H1 (cell line): ENCODE data around the gene SOCS3. TPM values are rescaled to one million over a fixed set of nuclear protein-coding genes. Genes with fewer than 3 reads are reported as not detected.

Experiments
- CTCF ChIA-PET: fragments of 300-600 bp; sonication (Branson Sonifier 250); formaldehyde crosslinking; loops from one replicate; lab custom pipeline; 2021; ENCODE audit not compliant: partially characterized antibody; lab: Charles Lee
- POLR2A ChIA-PET: fragments of 300-600 bp; sonication (Branson Sonifier 250); formaldehyde crosslinking; loops from one replicate; lab custom pipeline; 2021; ENCODE audit warnings: inconsistent platforms; ENCODE audit not compliant: partially characterized antibody; lab: Charles Lee
- DNase-seq, 2 experiments: peaks; one replicate each; pipeline versions ENCODE4 v3.0.0 to v3.0.0-alpha.2; 2010 to 2022; ENCODE audit warnings: low spot score in 2 of 2, low read depth in 1 of 2, mixed read lengths in 1 of 2
- FAIRE-seq: peaks from 2 replicates; lab custom pipeline; 2011; peaks lifted over from hg19 to GRCh38; lab: Jason Lieb, UNC
- H2AFZ ChIP-seq: 2 replicates; pipeline ENCODE4 v1.8.1; 2012; ENCODE audit warnings: low read length, inconsistent platforms
- H2AK5ac ChIP-seq: 2 replicates; pipeline ENCODE4 v1.6.1; 2013; ENCODE audit warnings: low read depth, low read length
- H2BK120ac ChIP-seq: replicated peaks from 2 replicates; pipeline ENCODE3; 2013; ENCODE audit warnings: low read depth, low read length, inconsistent platforms
- H2BK12ac ChIP-seq: 2 replicates; pipeline ENCODE4 v1.6.1; 2013; ENCODE audit warnings: low read depth, low read length
- H2BK15ac ChIP-seq: 2 replicates; pipeline ENCODE4 v1.6.1; 2013; ENCODE audit warnings: low read length
- H2BK20ac ChIP-seq: 2 replicates; pipeline ENCODE4 v1.6.1; 2013; ENCODE audit warnings: low read length
- H2BK5ac ChIP-seq: 2 replicates; pipeline ENCODE4 v1.6.1; 2013; ENCODE audit warnings: low read depth, low read length
- H3K14ac ChIP-seq: 2 replicates; pipeline ENCODE4 v1.6.1; 2013; ENCODE audit warnings: inconsistent platforms; ENCODE audit not compliant: insufficient read length
- H3K18ac ChIP-seq: 2 replicates; pipeline ENCODE4 v1.6.1; 2013; ENCODE audit warnings: low read length; ENCODE audit errors: extremely low read depth
- H3K23ac ChIP-seq: 2 replicates; pipeline ENCODE4 v1.6.1; 2013; ENCODE audit warnings: inconsistent platforms; ENCODE audit not compliant: insufficient read length
- H3K23me2 ChIP-seq: 2 replicates; pipeline ENCODE4 v1.6.1; 2013; ENCODE audit warnings: low read depth, low read length
- H3K27ac ChIP-seq: 2 replicates; pipeline ENCODE4 v1.6.1; 2011; ENCODE audit warnings: low read depth, low read length, inconsistent platforms
- H3K27me3 ChIP-seq, 4 experiments: replicated peaks in 1 of 4; 1 replicate in 1 of 4; 2 replicates in 3 of 4; pipeline versions ENCODE4 v1.6.1 to v1.8.1; 2011 to 2013; ENCODE audit warnings: low read length in 3 of 4, mild to moderate bottlenecking in 3 of 4, inconsistent platforms in 2 of 4, mixed read lengths in 2 of 4, moderate library complexity in 1 of 4; ENCODE audit not compliant: control insufficient read depth in 3 of 4, insufficient read depth in 3 of 4; ENCODE audit errors: extremely low read depth in 1 of 4
- H3K36me3 ChIP-seq, 4 experiments: 2 replicates each; pipeline versions ENCODE4 v1.6.1 to v1.8.1; 2011 to 2013; ENCODE audit warnings: mild to moderate bottlenecking in 4 of 4, low read length in 3 of 4, moderate library complexity in 2 of 4, control low read depth in 1 of 4, inconsistent platforms in 1 of 4; ENCODE audit not compliant: insufficient read depth in 4 of 4, control insufficient read depth in 2 of 4
- H3K4ac ChIP-seq: replicated peaks from 2 replicates; pipeline ENCODE3; 2013; ENCODE audit warnings: low read length, low read depth, mixed read lengths, inconsistent platforms; ENCODE audit not compliant: insufficient read length
- H3K4me1 ChIP-seq, 4 experiments: replicated peaks in 1 of 4; 1 replicate in 1 of 4; 2 replicates in 3 of 4; pipeline versions ENCODE4 v1.6.1 to v1.8.1; 2011 to 2013; ENCODE audit warnings: low read length in 3 of 4, inconsistent platforms in 2 of 4, mixed read lengths in 1 of 4; ENCODE audit not compliant: insufficient read depth in 4 of 4, control insufficient read depth in 3 of 4
- H3K4me2 ChIP-seq, 2 experiments: 2 replicates each; pipeline versions ENCODE4 v1.6.1 to v1.8.1; 2011 to 2013; ENCODE audit warnings: low read depth in 2 of 2, low read length in 2 of 2, control low read depth in 1 of 2, inconsistent platforms in 1 of 2, mild to moderate bottlenecking in 1 of 2; ENCODE audit not compliant: insufficient read depth in 1 of 2
- H3K4me3 ChIP-seq, 4 experiments: fragments of 200-600, 300-600 bp in 1 of 4; sonication (generic), shearing (Covaris generic), sonication (Bioruptor Twin) in 1 of 4; 2 replicates each; pipeline versions ENCODE4 v1.5.1 to v1.8.1; 2011 to 2016; ENCODE audit warnings: low read length in 4 of 4, low read depth in 3 of 4, control low read depth in 2 of 4, inconsistent platforms in 2 of 4, mild to moderate bottlenecking in 2 of 4, mixed read lengths in 1 of 4, moderate library complexity in 1 of 4; ENCODE audit not compliant: insufficient read depth in 2 of 4; ENCODE audit errors: extremely low read depth in 1 of 4
- H3K56ac ChIP-seq: replicated peaks from 2 replicates; pipeline ENCODE3; 2013; ENCODE audit warnings: low read depth, mild to moderate bottlenecking, mixed read lengths, low read length, inconsistent platforms; ENCODE audit not compliant: insufficient read length
- H3K79me1 ChIP-seq: 2 replicates; pipeline ENCODE4 v1.6.1; 2013; ENCODE audit warnings: low read depth, low read length, control low read depth
- H3K79me2 ChIP-seq, 2 experiments: 2 replicates each; pipeline versions ENCODE4 v1.6.1 to v1.8.1; 2012 to 2013; ENCODE audit warnings: low read length in 2 of 2, mild to moderate bottlenecking in 2 of 2, inconsistent platforms in 1 of 2; ENCODE audit not compliant: insufficient read depth in 2 of 2, control insufficient read depth in 1 of 2
- H3K9ac ChIP-seq, 4 experiments: replicated peaks in 1 of 4; 1 replicate in 1 of 4; 2 replicates in 3 of 4; pipeline versions ENCODE4 v1.6.1 to v1.8.1; 2011 to 2013; ENCODE audit warnings: low read depth in 3 of 4, low read length in 3 of 4, control low read depth in 2 of 4, mild to moderate bottlenecking in 2 of 4, moderate library complexity in 2 of 4, inconsistent platforms in 1 of 4; ENCODE audit errors: extremely low read depth in 1 of 4
- H3K9me3 ChIP-seq, 2 experiments: 2 replicates each; pipeline versions ENCODE4 v1.6.1 to v1.8.1; 2012 to 2013; ENCODE audit warnings: mild to moderate bottlenecking in 2 of 2, moderate library complexity in 2 of 2, control low read depth in 1 of 2, inconsistent platforms in 1 of 2, low read depth in 1 of 2, low read length in 1 of 2, mixed read lengths in 1 of 2; ENCODE audit not compliant: insufficient read depth in 2 of 2
- H4K20me1 ChIP-seq, 2 experiments: replicated peaks in 1 of 2; 2 replicates each; pipeline versions ENCODE3 to v1.8.1; 2011 to 2013; ENCODE audit warnings: inconsistent platforms in 2 of 2, low read length in 2 of 2, mild to moderate bottlenecking in 1 of 2; ENCODE audit not compliant: insufficient read depth in 2 of 2, control insufficient read depth in 1 of 2
- H4K5ac ChIP-seq: 2 replicates; pipeline ENCODE4 v1.6.1; 2013; ENCODE audit warnings: low read length, low read depth, mixed read lengths, inconsistent platforms; ENCODE audit not compliant: insufficient read length
- H4K8ac ChIP-seq: 2 replicates; pipeline ENCODE4 v1.8.0; 2013; ENCODE audit warnings: mild to moderate bottlenecking, moderate library complexity, low read length, inconsistent platforms; ENCODE audit not compliant: insufficient read depth; ENCODE audit errors: extremely low read depth
- H4K91ac ChIP-seq: replicated peaks from 2 replicates; pipeline ENCODE3; 2013; ENCODE audit warnings: low read length, mixed read lengths, inconsistent platforms; ENCODE audit not compliant: insufficient read length
- BACH1 ChIP-seq: IDR thresholded peaks from 2 replicates; pipeline ENCODE4 v1.6.1; 2012; ENCODE audit warnings: low read length, improper control_type of control experiment
- CBX8 ChIP-seq: fragments of 300-800, 300-1000 bp; sonication (generic); IDR thresholded peaks from 2 replicates; pipeline ENCODE4 v1.7.1; 2016; ENCODE audit warnings: low read depth, low read length, borderline replicate concordance
- CHD2 ChIP-seq: IDR thresholded peaks from 2 replicates; pipeline ENCODE4 v1.6.1; 2012; ENCODE audit warnings: low read length, improper control_type of control experiment
- GABPA ChIP-seq: IDR thresholded peaks from 2 replicates; pipeline ENCODE4 v1.6.1; 2011; ENCODE audit warnings: mild to moderate bottlenecking, low read length, moderate library complexity, borderline replicate concordance; ENCODE audit not compliant: insufficient read depth
- HDAC2 ChIP-seq, 2 experiments: fragments of 300-600 bp in 1 of 2; sonication (generic) in 1 of 2; IDR thresholded peaks; 2 replicates each; pipeline ENCODE4 v1.6.1; 2011 to 2012; ENCODE audit warnings: low read depth in 2 of 2, low read length in 2 of 2, mild to moderate bottlenecking in 2 of 2, moderate library complexity in 2 of 2, borderline replicate concordance in 1 of 2, inconsistent platforms in 1 of 2
- MAFK ChIP-seq: IDR thresholded peaks from 2 replicates; pipeline ENCODE4 v1.6.1; 2012; ENCODE audit warnings: low read depth, mild to moderate bottlenecking, improper control_type of control experiment, low read length
- NRF1 ChIP-seq: IDR thresholded peaks from 2 replicates; pipeline ENCODE4 v1.6.1; 2011; ENCODE audit warnings: mild to moderate bottlenecking, low read depth, low read length, improper control_type of control experiment
- POLR2A ChIP-seq, 2 experiments: IDR thresholded peaks; 1 replicate in 1 of 2; 2 replicates in 1 of 2; pipeline ENCODE4 v1.6.1; 2011; ENCODE audit warnings: low read depth in 2 of 2, low read length in 2 of 2, mild to moderate bottlenecking in 2 of 2; ENCODE audit errors: control extremely low read depth in 1 of 2
- SIX5 ChIP-seq: IDR thresholded peaks from 2 replicates; pipeline ENCODE4 v1.6.1; 2011; ENCODE audit warnings: mild to moderate bottlenecking, low read depth, low read length
- SRF ChIP-seq: IDR thresholded peaks from 2 replicates; pipeline ENCODE4 v1.6.1; 2011; ENCODE audit warnings: mild to moderate bottlenecking, low read depth, low read length, moderate library complexity
- TBP ChIP-seq: IDR thresholded peaks from 2 replicates; pipeline ENCODE4 v1.6.1; 2011; ENCODE audit warnings: low read depth, low read length, improper control_type of control experiment
- WGBS, 2 experiments: shearing (Covaris generic) in 1 of 2; methylation state at CpG; one replicate each; pipeline versions ENCODE4 v1.1.6 to v1.1.7; 2013 to 2015; ENCODE audit warnings: low lambda C conversion rate in 2 of 2, mixed read lengths in 2 of 2, inconsistent platforms in 1 of 2, low coverage in 1 of 2, missing lambda C conversion rate in 1 of 2; ENCODE audit not compliant: insufficient replicate concordance in 2 of 2, insufficient coverage in 1 of 2, insufficient read length in 1 of 2; ENCODE audit errors: extremely low coverage in 1 of 2, missing lambda C conversion rate in 1 of 2; 5-methylcytosine and 5-hydroxymethylcytosine counted together
- polyA plus RNA-seq, 7 experiments: library from polyadenylated mRNA; depleted of rRNA in 3 of 7; stranded (reverse) in 5 of 7; unstranded in 2 of 7; fragments of >200 nt in 5 of 7; fragments of 200-250 nt in 2 of 7; gene quantifications; 1 replicate in 5 of 7; 2 replicates in 1 of 7; 4 replicates in 1 of 7; pipeline versions ENCODE4 v1.2.1 to v1.2.3, GENCODE V29; 2011 to 2013; ENCODE audit warnings: missing spikeins in 2 of 7, mixed read lengths in 2 of 7
- total RNA-seq: library from RNA; stranded (reverse); fragmentation: NEBNext Ultra II Directional; extraction: Animal tissue kit (Norgen Biotek cat#: 25700); gene quantifications from 2 replicates; pipeline ENCODE4 v1.2.1, GENCODE V29; 2021

Gene SOCS3
- total and polyA plus RNA-seq, 2 of the 8 experiments (the other 6 are each of a cell fraction or from before 2014, with no cell fraction given): 10.1 to 47.9 TPM

DNA sequence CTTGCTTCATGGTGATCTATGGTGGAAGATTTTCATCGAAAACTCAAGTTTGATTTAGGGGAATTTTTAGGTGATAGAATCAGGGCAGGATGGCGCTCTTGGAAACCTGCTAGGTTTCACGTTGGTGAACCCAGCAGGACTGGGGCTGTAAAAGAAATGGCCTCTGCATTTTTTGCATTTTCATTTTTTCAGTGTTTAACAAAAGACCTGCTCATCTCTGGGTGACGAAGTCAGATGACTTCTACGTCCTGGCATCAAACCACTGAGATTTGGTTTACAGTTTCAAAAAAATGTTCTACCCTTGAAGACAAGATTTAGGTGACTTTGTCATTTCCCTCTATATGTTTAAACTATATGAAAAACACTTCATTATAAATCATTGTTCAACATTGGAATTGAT lies 20.5 kb upstream of the SOCS3 start:
- H3K14ac ChIP-seq: no peak overlapping the region
- ChIA-PET CTCF (interaction anchor here (1.1 to 1.9 kb wide), 4 partner anchors 12 to 37 kb away, joined by 3 to 5 read pairs (median 4); no protein-coding TSS in a partner anchor), POLR2A (interaction anchor here (0.7 to 1.1 kb wide), 2 partner anchors 31 to 79 kb away, joined by 3 to 4 read pairs; no protein-coding TSS in a partner anchor)
- H3K56ac ChIP-seq: no peak overlapping the region
- FAIRE-seq: no peak
- H3K23me2 ChIP-seq: peaks cover 7% of the 10 kb centered on the region; the same call in 1 of the 2 replicates
- no peak overlapping the region for H3K9ac ChIP-seq
- peak overlapping the region in 1 of 2 experiments; percentile 4; a peak in 2 of 4 replicates for H3K4me2 ChIP-seq
- H3K36me3 ChIP-seq: peaks cover 0 to 3% (median 0%) of the 10 kb centered on the region in 4 experiments; a peak in 1 of 8 replicates
- no peak overlapping the region for H2BK5ac ChIP-seq
- no peak for DNase-seq
- H3K79me1 ChIP-seq: peaks cover 6% of the 10 kb centered on the region
- no peak overlapping the region for H4K91ac ChIP-seq
- H2AFZ ChIP-seq: no peak overlapping the region
- no peak overlapping the region for H3K4me3 ChIP-seq
- peaks cover 10 to 24% (median 21%) of the 10 kb centered on the region in 4 experiments; a peak in 6 of 7 replicates for H3K4me1 ChIP-seq
- no peak overlapping the region for H2BK12ac ChIP-seq
- H3K79me2 ChIP-seq: peaks cover 51 to 67% of the 10 kb centered on the region in 2 experiments
- no peak overlapping the region for H3K27ac ChIP-seq
- H4K8ac ChIP-seq: no peak overlapping the region
- H3K23ac ChIP-seq: no peak overlapping the region
- no peak overlapping the region for H3K18ac ChIP-seq
- H4K5ac ChIP-seq: no peak overlapping the region
- no peak overlapping the region for H2AK5ac ChIP-seq
- no peak overlapping the region for H2BK15ac ChIP-seq
- H4K20me1 ChIP-seq: peaks cover 7 to 29% of the 10 kb centered on the region in 2 experiments
- H3K9me3 ChIP-seq: no peaks in the 10 kb centered on the region
- no peaks in the 10 kb centered on the region for H3K27me3 ChIP-seq
- H2BK20ac ChIP-seq: no peak overlapping the region
- TF ChIP-seq POLR2A (IDR thresholded peaks at IDR 0.05; ENCODE audit: control extremely low read depth in 1 of 2, low read depth in 2 of 2, low read length in 2 of 2): no peak
- TF ChIP-seq GABPA: no peak
- no peak for TF ChIP-seq TBP
- TF ChIP-seq BACH1: no peak
- TF ChIP-seq CHD2: no peak
- no peak for TF ChIP-seq HDAC2 (IDR thresholded peaks at IDR 0.05; ENCODE audit: borderline replicate concordance in 1 of 2, low read depth in 2 of 2, low read length in 2 of 2)
- no peak for TF ChIP-seq SRF
- no peak for TF ChIP-seq CBX8
- TF ChIP-seq SIX5: no peak
- TF ChIP-seq NRF1: no peak
- no peak for TF ChIP-seq MAFK
- 91% methylated on average over 5 of the region's 5 CpGs; no CpG with 5 or more reads in 1 of the 2 experiments for WGBS, 2 experiments
- H3K4ac ChIP-seq: no peak overlapping the region
- no peak overlapping the region for H2BK120ac ChIP-seq
